ENCODE data around the gene MELTF. TPM values are rescaled to one million over a fixed set of nuclear protein-coding genes. Genes with fewer than 3 reads are reported as not detected.
"Not testable (repeated sequence)": the region's sequence is repeated elsewhere in the genome, so short reads cannot be mapped to it uniquely, and the experiment has no call there.

MELTF gene
- total and polyA plus RNA-seq, 2 experiments from 2014 or later = 0.86 to 1.1 TPM

DNA sequence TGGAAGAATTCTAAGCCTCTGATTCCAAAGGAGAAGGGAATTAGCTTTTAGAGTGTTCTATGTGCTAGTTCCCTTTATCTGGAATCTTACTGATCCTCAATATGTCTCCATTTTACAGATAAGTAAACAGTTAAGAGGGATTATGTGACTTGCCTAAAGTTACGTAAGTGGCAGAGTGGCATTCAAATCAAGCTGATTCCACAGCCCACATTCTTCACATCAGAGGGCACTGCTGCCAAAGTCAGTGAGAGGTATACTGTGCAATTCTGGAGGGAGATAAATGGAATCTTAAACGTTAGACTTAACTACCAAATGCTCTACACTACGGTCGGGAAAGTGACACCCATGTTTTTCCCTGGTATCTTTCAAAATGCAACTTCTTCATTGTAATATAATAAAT is 11.0 kb upstream of the MELTF start:
- no peak overlapping the region for H3K4me3 ChIP-seq
- H3K9me2 ChIP-seq (ENCODE audit: insufficient read depth) = no peaks in the 10 kb centered on the region
- H3K27me3 ChIP-seq (replicated peaks; ENCODE audit: insufficient read depth) = peaks cover 4% of the 10 kb centered on the region; the same call in 1 of the 2 replicates
- TF ChIP-seq EZH2 (IDR thresholded peaks at IDR 0.05; ENCODE audit: insufficient read depth, poor library complexity, severe bottlenecking) (no peak), EZH2phosphoT487 (IDR thresholded peaks at IDR 0.05; ENCODE audit: insufficient read depth, low read depth) (no peak)
- no peaks in the 10 kb centered on the region for H3K79me2 ChIP-seq (ENCODE audit: insufficient read depth)
- H3K9ac ChIP-seq = no peak overlapping the region
- H3K9me3 ChIP-seq (ENCODE audit: low read depth) = no peaks in the 10 kb centered on the region
- WGBS, 2 experiments (ENCODE audit: low coverage in 1 of 2, low lambda C conversion rate in 2 of 2, missing lambda C conversion rate in 2 of 2) = 90 to 96% methylated on average over 4 of the region's 4 CpGs
- peaks cover 17% of the 10 kb centered on the region for H3K36me3 ChIP-seq (ENCODE audit: low read depth)
- H2AFZ ChIP-seq = no peak overlapping the region
- no peaks in the 10 kb centered on the region for H3K4me1 ChIP-seq (ENCODE audit: insufficient read depth)
- in situ Hi-C loops (cut with MboI) = no loop called here
- DNase-seq = no peak
- no peaks in the 10 kb centered on the region for H4K20me1 ChIP-seq (ENCODE audit: insufficient read depth)
- no peaks in the 10 kb centered on the region for H3F3A ChIP-seq (ENCODE audit: insufficient read depth)
- no peak overlapping the region for H3K4me2 ChIP-seq (ENCODE audit: unreplicated experiment)
- no peak overlapping the region for H3K27ac ChIP-seq

DNA sequence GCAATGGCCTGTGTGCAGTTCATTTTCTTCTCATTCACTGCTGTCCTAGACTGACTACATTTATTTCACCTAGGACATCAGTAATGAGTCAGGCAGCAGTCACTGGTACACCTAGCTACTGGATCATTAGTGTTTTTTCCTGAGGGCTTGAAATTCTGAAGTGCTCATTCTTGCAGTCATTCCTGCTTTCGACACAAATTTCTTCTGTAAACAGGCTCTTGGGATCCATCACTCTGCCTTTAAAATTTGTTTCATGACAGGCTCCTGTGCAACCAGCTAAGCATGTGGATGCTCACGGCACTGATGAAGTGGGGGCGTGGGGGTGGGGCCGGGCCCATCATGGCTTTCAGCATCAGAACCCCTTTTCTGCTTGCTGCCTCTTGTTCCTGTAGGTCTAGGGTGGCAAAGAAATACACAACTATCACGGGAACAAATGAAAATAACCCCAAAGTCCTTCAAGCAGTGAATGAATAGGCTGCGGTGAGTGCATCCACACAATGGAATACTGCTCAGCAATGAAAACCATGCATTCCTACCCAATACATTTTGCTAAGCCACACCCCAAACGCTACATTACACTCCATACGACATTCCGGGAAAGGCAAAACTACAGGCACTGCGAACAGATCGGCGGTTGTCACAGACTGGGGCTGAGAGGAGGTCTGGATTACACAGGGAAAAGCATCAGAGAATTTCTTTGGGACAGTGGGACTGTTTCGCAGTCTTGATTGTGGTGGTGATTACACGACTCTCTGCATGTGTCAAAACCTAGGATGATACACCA is 9.3 kb upstream of the MELTF start:
- Histone ChIP-seq H3K4me3 (no peak overlapping the region), H3K4me2 (ENCODE audit: unreplicated experiment) (no peak overlapping the region), H3F3A (ENCODE audit: insufficient read depth) (no peaks in the 10 kb centered on the region), H3K9me2 (ENCODE audit: insufficient read depth) (no peaks in the 10 kb centered on the region), H3K79me2 (ENCODE audit: insufficient read depth) (no peaks in the 10 kb centered on the region), H3K27me3 (replicated peaks; ENCODE audit: insufficient read depth) (peaks cover 4% of the 10 kb centered on the region; the same call in 1 of the 2 replicates), H3K27ac (no peak overlapping the region), H3K9ac (no peak overlapping the region), H3K36me3 (ENCODE audit: low read depth) (peaks cover 3% of the 10 kb centered on the region), H4K20me1 (ENCODE audit: insufficient read depth) (no peaks in the 10 kb centered on the region), H3K9me3 (ENCODE audit: low read depth) (no peaks in the 10 kb centered on the region), H2AFZ (no peak overlapping the region), H3K4me1 (ENCODE audit: insufficient read depth) (no peaks in the 10 kb centered on the region)
- in situ Hi-C loops (cut with MboI) = no loop called here
- TF ChIP-seq EZH2 (IDR thresholded peaks at IDR 0.05; ENCODE audit: insufficient read depth, poor library complexity, severe bottlenecking) (no peak), EZH2phosphoT487 (IDR thresholded peaks at IDR 0.05; ENCODE audit: insufficient read depth, low read depth) (no peak)
- 91 to 92% methylated on average over 14 of the region's 14 CpGs for WGBS, 2 experiments (ENCODE audit: low coverage in 1 of 2, low lambda C conversion rate in 2 of 2, missing lambda C conversion rate in 2 of 2)
- no peak for DNase-seq

GRCh38 chr3:197035577-197035976 is 6.0 kb upstream of the MELTF start:
- Histone ChIP-seq H3K9me3 (ENCODE audit: low read depth) (no peaks in the 10 kb centered on the region), H3K4me3 (no peak overlapping the region), H3K4me2 (ENCODE audit: unreplicated experiment) (no peak overlapping the region), H4K20me1 (ENCODE audit: insufficient read depth) (no peaks in the 10 kb centered on the region), H2AFZ (no peak overlapping the region), H3K4me1 (ENCODE audit: insufficient read depth) (peaks cover 12% of the 10 kb centered on the region), H3K9me2 (ENCODE audit: insufficient read depth) (no peaks in the 10 kb centered on the region), H3K36me3 (ENCODE audit: low read depth) (no peaks in the 10 kb centered on the region), H3K27ac (no peak overlapping the region), H3F3A (ENCODE audit: insufficient read depth) (peaks cover 19% of the 10 kb centered on the region), H3K79me2 (ENCODE audit: insufficient read depth) (no peaks in the 10 kb centered on the region), H3K9ac (no peak overlapping the region), H3K27me3 (replicated peaks; ENCODE audit: insufficient read depth) (peaks cover 4% of the 10 kb centered on the region; the same call in 1 of the 2 replicates)
- in situ Hi-C loops (cut with MboI) = no loop called here
- 45 to 50% methylated on average over 3 of the region's 3 CpGs for WGBS, 2 experiments (ENCODE audit: low coverage in 1 of 2, low lambda C conversion rate in 2 of 2, missing lambda C conversion rate in 2 of 2)
- TF ChIP-seq EZH2phosphoT487 (IDR thresholded peaks at IDR 0.05; ENCODE audit: insufficient read depth, low read depth) = no peak
- TF ChIP-seq EZH2 (IDR thresholded peaks at IDR 0.05; ENCODE audit: insufficient read depth, poor library complexity, severe bottlenecking) = no peak
- DNase-seq = no peak

DNA sequence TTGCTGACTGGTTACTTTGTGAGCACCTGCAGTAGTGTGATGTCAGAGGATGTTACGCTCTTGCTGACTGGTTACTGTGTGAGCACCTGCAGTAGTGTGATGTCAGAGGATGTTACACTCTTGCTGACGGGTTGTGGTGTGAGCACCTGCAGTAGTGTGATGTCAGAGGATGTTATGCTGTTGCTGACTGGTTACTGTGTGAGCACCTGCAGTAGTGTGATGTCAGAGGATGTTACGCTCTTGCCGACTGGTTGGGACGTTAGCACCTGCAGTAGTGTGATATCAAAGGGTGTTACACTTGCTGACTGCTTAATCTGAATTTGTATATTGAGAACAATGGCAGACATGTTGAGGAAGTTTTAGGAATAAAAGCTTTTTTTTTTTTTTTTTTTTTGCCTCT is 5.2 kb upstream of the MELTF start:
- not testable (repeated sequence) for H3K4me3 ChIP-seq

GRCh38 chr3:197033764-197034163 is 4.1 kb upstream of the MELTF start:
- DNase-seq; H3K36me3 ChIP-seq (ENCODE audit: low read depth); H2AFZ ChIP-seq; H3K4me2 ChIP-seq (ENCODE audit: unreplicated experiment); H3K9me2 ChIP-seq (ENCODE audit: insufficient read depth); in situ Hi-C loops (cut with MboI); H3K9ac ChIP-seq; H4K20me1 ChIP-seq (ENCODE audit: insufficient read depth); H3K27me3 ChIP-seq (replicated peaks; ENCODE audit: insufficient read depth); H3K27ac ChIP-seq; H3K9me3 ChIP-seq (ENCODE audit: low read depth); H3K79me2 ChIP-seq (ENCODE audit: insufficient read depth); H3K4me3 ChIP-seq: not testable (repeated sequence)
- WGBS, 2 experiments (ENCODE audit: low coverage in 1 of 2, low lambda C conversion rate in 2 of 2, missing lambda C conversion rate in 2 of 2) = 47 to 53% methylated on average over 3 of the region's 3 CpGs
- peaks cover 12% of the 10 kb centered on the region for H3K4me1 ChIP-seq (ENCODE audit: insufficient read depth)
- H3F3A ChIP-seq (ENCODE audit: insufficient read depth) = peaks cover 21% of the 10 kb centered on the region

More for the DNA sequence above, 5.2 kb upstream of the MELTF start:
- H3K4me2 ChIP-seq (ENCODE audit: unreplicated experiment); H2AFZ ChIP-seq; H3K36me3 ChIP-seq (ENCODE audit: low read depth); DNase-seq; H3K9me3 ChIP-seq (ENCODE audit: low read depth); H3K9ac ChIP-seq; H4K20me1 ChIP-seq (ENCODE audit: insufficient read depth); H3K79me2 ChIP-seq (ENCODE audit: insufficient read depth); H3K27me3 ChIP-seq (replicated peaks; ENCODE audit: insufficient read depth); in situ Hi-C loops (cut with MboI); H3K27ac ChIP-seq; H3K9me2 ChIP-seq (ENCODE audit: insufficient read depth): not testable (repeated sequence)
- WGBS, 2 experiments (ENCODE audit: low coverage in 1 of 2, low lambda C conversion rate in 2 of 2, missing lambda C conversion rate in 2 of 2) = 77 to 90% methylated on average over 5 of the region's 5 CpGs
- peaks cover 21% of the 10 kb centered on the region for H3F3A ChIP-seq (ENCODE audit: insufficient read depth)
- H3K4me1 ChIP-seq (ENCODE audit: insufficient read depth) = peaks cover 12% of the 10 kb centered on the region

Data from GM23248 (cell line).